Measurements from ENCODE around the gene GIT1.
A peak's percentile ranks its signal among the peaks of the same experiment; 100 is the strongest.

The GIT1 gene

DNA sequence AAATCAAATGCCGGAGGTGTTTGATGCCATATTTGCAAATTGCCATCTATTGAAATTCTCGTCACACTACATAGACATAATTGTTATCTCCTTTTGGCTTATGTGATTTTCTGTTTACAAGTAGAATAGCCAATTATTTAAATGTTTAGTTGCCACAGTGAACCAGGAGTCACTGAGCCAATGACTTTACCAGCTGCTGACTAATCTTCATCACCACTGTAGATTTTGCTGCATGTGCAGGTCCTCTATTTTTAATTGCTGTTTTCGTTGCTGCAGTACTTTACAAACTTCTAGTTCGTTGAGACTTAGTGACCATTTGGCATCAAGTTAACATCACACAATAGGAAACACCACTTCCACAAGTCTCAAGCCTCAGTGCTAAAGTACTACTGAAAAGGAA is 45.4 kb downstream of the GIT1 start:
- H3K4me3 ChIP-seq (replicated peaks; ENCODE audit: low read depth, low read length) = no peak overlapping the region
- DNase-seq (ENCODE audit: low read depth) = no peak
- TF ChIP-seq, protein P1, sequence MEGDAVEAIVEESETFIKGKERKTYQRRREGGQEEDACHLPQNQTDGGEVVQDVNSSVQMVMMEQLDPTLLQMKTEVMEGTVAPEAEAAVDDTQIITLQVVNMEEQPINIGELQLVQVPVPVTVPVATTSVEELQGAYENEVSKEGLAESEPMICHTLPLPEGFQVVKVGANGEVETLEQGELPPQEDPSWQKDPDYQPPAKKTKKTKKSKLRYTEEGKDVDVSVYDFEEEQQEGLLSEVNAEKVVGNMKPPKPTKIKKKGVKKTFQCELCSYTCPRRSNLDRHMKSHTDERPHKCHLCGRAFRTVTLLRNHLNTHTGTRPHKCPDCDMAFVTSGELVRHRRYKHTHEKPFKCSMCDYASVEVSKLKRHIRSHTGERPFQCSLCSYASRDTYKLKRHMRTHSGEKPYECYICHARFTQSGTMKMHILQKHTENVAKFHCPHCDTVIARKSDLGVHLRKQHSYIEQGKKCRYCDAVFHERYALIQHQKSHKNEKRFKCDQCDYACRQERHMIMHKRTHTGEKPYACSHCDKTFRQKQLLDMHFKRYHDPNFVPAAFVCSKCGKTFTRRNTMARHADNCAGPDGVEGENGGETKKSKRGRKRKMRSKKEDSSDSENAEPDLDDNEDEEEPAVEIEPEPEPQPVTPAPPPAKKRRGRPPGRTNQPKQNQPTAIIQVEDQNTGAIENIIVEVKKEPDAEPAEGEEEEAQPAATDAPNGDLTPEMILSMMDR (IDR thresholded peaks at IDR 0.05; ENCODE audit: low read length, missing control alignments) = no peak

DNA sequence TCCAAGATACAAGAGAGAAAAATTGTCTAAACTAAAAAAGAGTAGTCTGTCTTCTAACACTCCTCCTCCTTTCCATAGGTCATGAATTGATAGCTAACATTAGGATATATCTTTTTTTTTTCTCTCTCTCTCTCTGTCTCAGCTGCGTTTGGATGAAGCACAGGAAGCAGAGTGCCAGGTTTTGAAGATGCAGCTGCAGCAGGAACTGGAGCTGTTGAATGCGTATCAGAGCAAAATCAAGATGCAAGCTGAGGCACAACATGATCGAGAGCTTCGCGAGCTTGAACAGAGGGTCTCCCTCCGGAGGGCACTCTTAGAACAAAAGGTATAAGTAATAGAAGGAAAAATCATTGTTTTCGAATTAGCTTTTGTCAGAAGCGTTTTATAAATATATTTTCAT is 55.5 kb downstream of the GIT1 start:
- no peak for DNase-seq (ENCODE audit: low read depth)

DNA sequence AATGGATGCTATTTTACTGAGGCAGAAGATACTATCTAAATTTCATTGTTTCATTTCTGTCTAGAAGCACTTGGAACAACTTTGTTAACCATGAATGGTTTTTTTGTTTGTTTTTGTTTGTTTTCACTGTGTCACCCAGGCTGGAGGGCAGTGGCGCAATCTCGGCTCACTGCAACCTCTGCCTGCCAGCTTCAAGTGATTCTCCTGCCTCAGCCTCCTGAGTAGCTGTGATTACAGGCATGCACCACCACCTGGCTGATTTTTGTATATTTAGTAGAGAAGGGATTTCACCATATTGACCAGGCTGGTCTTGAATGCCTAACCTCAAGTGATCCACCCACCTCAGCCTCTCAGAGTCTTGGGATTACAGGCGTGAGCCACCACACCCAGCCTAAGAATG is 63.1 kb downstream of the GIT1 start:
- peak; percentile 10 for DNase-seq (ENCODE audit: low read depth)
- TF ChIP-seq, protein P1 (IDR thresholded peaks at IDR 0.05; ENCODE audit: low read length, missing control alignments) = no peak
- no peak overlapping the region for H3K4me3 ChIP-seq (replicated peaks; ENCODE audit: low read depth, low read length)

More for the DNA sequence above, 55.5 kb downstream of the GIT1 start:
- no peak overlapping the region for H3K4me3 ChIP-seq (replicated peaks; ENCODE audit: low read depth, low read length)
- TF ChIP-seq, protein P1 (IDR thresholded peaks at IDR 0.05; ENCODE audit: low read length, missing control alignments) = no peak

DNA sequence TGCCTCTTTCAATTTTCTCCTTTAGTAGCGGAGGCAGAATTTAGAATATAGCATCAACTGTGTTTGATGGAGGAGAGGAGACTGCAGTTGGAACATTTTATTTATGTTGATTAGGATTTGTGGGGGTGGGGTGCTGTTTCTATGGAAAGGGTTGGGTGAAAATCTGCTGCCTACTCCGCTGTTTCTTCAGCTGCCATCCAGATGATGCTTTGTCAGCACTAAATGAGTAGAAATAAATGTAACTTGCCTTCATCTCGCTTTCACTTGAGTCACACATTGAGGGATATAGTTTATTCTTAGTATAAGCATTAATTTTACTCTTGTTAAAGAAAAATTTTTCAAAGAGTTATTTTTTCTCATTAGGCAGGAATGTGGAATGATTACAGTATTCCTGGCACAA is 64.8 kb downstream of the GIT1 start:
- no peak for DNase-seq (ENCODE audit: low read depth)
- TF ChIP-seq, protein P1 (IDR thresholded peaks at IDR 0.05; ENCODE audit: low read length, missing control alignments) = no peak
- H3K4me3 ChIP-seq (replicated peaks; ENCODE audit: low read depth, low read length) = no peak overlapping the region
